ENCODE results near the gene C11orf97. TPM values are rescaled to one million over a fixed set of nuclear protein-coding genes. Genes with fewer than 3 reads are reported as not detected.

Gene C11orf97
- total RNA-seq (not detected in 2 replicates), polyA plus RNA-seq (not detected in 2 replicates), polyA minus RNA-seq (not detected in 2 replicates), Bru-seq, nascent RNA (not detected), BruChase-seq, experiment 1, labeled RNA remaining after a 6-hour chase (not detected), BruChase-seq, experiment 2, labeled RNA remaining after a 2-hour chase (not detected)
- not detected in 2 replicates for polyA plus RNA-seq (2011; cell fraction: cytosol; rRNA removed)
- not detected in 2 replicates for polyA plus RNA-seq (2011; cell fraction: nucleus; rRNA removed)
- not detected in 2 replicates for polyA plus RNA-seq (2012)
- not detected for polyA minus RNA-seq (2011; cell fraction: cytosol; rRNA and poly(A)+ RNA removed)
- polyA minus RNA-seq (2011; cell fraction: nucleus; rRNA and poly(A)+ RNA removed) = not detected in 2 replicates
- long read RNA-seq = 0 reads

- no peaks in the 10 kb centered on the region for H4K20me1 ChIP-seq (replicated peaks; ENCODE audit: control insufficient read depth, extremely low read depth, insufficient read depth, low read length)
- H3K9me1 ChIP-seq (replicated peaks; ENCODE audit: control insufficient read depth, extremely low read depth, insufficient read depth, low read length) = no peaks in the 10 kb centered on the region
- peak within 1 kb of the TSS; percentile 43 for H2AFZ ChIP-seq (ENCODE audit: low read depth, low read length)
- CTCF ChIA-PET = interaction anchor here (0.9 to 2.1 kb wide), 9 partner anchors 7 to 616 kb away, joined by 3 to 17 read pairs (median 4); no protein-coding TSS in a partner anchor
- no peak for FAIRE-seq
- peaks cover 4% of the 10 kb centered on the region for H3K4me1 ChIP-seq (ENCODE audit: control insufficient read depth, extremely low read depth, insufficient read depth, low read length)
- peak within 1 kb of the TSS; percentile 63 for H3K4me2 ChIP-seq (ENCODE audit: insufficient read depth, low read length)
- dilution Hi-C loops (cut with MboI; ENCODE audit: extremely low pct_ligation_motif_present, low sequenced_read_pairs) (no loop called here), intact Hi-C loops (cut with micrococcal nuclease) (no loop called here)
- DNase-seq (ENCODE audit: low read depth, low spot score) = peak; percentile 49
- H3K36me3 ChIP-seq (ENCODE audit: control insufficient read depth in 2 of 2, extremely low read depth in 1 of 2, insufficient read depth in 2 of 2, low read length in 2 of 2) = no peaks in the 10 kb centered on the region
- POLR2A ChIA-PET = no interaction called here
- peaks cover 17 to 29% of the 10 kb centered on the region in 2 experiments for H3K27me3 ChIP-seq (ENCODE audit: control insufficient read depth in 2 of 2, insufficient read depth in 2 of 2, low read length in 2 of 2)
- H3K4me3 ChIP-seq (replicated peaks in 1 of 3; ENCODE audit: insufficient read depth in 1 of 3, low read depth in 1 of 3, low read length in 3 of 3) = peak within 1 kb of the TSS; percentile 9 to 40 (median 31)
- TF ChIP-seq GATA2 (IDR thresholded peaks at IDR 0.05; ENCODE audit: insufficient read depth, insufficient read length, low read depth, low read length) (no peak), POLR2A (IDR thresholded peaks at IDR 0.05; ENCODE audit: low read depth, low read length) (no peak), MYC (IDR thresholded peaks at IDR 0.05; ENCODE audit: low read depth, low read length) (no peak), FOS (IDR thresholded peaks at IDR 0.05; ENCODE audit: borderline replicate concordance, insufficient read depth, low read length) (no peak), POLR2AphosphoS5 (IDR thresholded peaks at IDR 0.05; ENCODE audit: insufficient read depth, low read depth, low read length) (no peak), JUN (IDR thresholded peaks at IDR 0.05; ENCODE audit: borderline replicate concordance, insufficient read depth, insufficient read length, low read depth) (no peak), CTCF (IDR thresholded peaks at IDR 0.05; ENCODE audit: extremely low read depth in 1 of 2, insufficient read depth in 1 of 2, low read depth in 1 of 2, low read length in 2 of 2) (no peak), MAX (IDR thresholded peaks at IDR 0.05; ENCODE audit: insufficient read depth, insufficient read length) (no peak), EZH2 (IDR thresholded peaks at IDR 0.05; ENCODE audit: borderline replicate concordance, low read depth, low read length, severe bottlenecking) (no peak)
- no peak within 1 kb of the TSS for H3K27ac ChIP-seq (ENCODE audit: insufficient read depth, low read depth, low read length)
- no peak within 1 kb of the TSS for H3K9ac ChIP-seq (replicated peaks; ENCODE audit: extremely low read depth, insufficient read depth, low read length)
- no peaks in the 10 kb centered on the region for H3K9me3 ChIP-seq (replicated peaks; ENCODE audit: control insufficient read depth, insufficient read depth, low read length)
- no peaks in the 10 kb centered on the region for H3K79me2 ChIP-seq (ENCODE audit: control insufficient read depth, insufficient read depth, low read length)
- no TSS peak for BruUV-seq (replicated peaks)
These were observed at the start of gene C11orf97 for GRCh38 chr11:94511932-94512781. TSS of gene C11orf97 (plus strand) at chr11:94512461. CDS start at chr11:94512529, 68 bp downstream.
